Measurements from ENCODE around the gene RASA2. TPM values are rescaled to one million over a fixed set of nuclear protein-coding genes. Genes with fewer than 3 reads are reported as not detected.

Gene RASA2
- total and polyA plus RNA-seq, 2 experiments from 2014 or later = 16.6 to 28.6 TPM

DNA sequence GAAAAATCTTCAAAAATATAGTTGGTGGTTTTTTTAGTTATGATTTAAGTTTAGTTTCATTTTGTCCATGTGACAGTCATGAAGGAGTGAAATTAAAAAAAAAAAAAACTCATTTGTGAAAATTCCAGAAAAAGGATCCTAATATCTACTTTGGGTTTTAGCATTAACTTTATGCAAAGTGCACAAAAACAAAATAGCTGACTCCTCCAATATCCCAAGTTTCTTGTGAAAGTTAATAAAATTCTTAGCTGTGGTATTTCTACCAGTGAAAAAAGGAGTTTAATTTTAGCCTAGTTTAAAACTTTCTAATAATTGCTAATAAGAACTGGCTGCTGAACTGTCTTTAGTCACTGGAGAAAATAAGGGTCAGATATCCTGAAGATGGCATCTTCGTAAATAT lies 40.8 kb upstream of the RASA2 start:
- no peaks in the 10 kb centered on the region for H3K36me3 Mint-ChIP-seq (ENCODE audit: low read depth)
- peaks cover 3% of the 10 kb centered on the region for H3K27me3 Mint-ChIP-seq (ENCODE audit: insufficient read depth, low read depth, poor library complexity)
- no peaks in the 10 kb centered on the region for H4K20me1 ChIP-seq (replicated peaks; ENCODE audit: insufficient read depth)
- no peak overlapping the region for H3K4me3 Mint-ChIP-seq
- TF ChIP-seq NANOG (IDR thresholded peaks at IDR 0.05; ENCODE audit: borderline replicate concordance) (no peak), EZH2 (IDR thresholded peaks at IDR 0.05; ENCODE audit: low read depth, unreplicated experiment) (no peak), ZNF331 (CRISPR knock-in tag; IDR thresholded peaks at IDR 0.05; ENCODE audit: low read depth) (no peak), POLR2AphosphoS5 (IDR thresholded peaks at IDR 0.05; ENCODE audit: low read depth) (no peak), JUNB (IDR thresholded peaks at IDR 0.05; ENCODE audit: unreplicated experiment) (no peak), EZH2phosphoT487 (IDR thresholded peaks at IDR 0.05; ENCODE audit: unreplicated experiment) (no peak), ZNF114 (CRISPR knock-in tag; IDR thresholded peaks at IDR 0.05) (no peak)
- TF ChIP-seq, protein P1, sequence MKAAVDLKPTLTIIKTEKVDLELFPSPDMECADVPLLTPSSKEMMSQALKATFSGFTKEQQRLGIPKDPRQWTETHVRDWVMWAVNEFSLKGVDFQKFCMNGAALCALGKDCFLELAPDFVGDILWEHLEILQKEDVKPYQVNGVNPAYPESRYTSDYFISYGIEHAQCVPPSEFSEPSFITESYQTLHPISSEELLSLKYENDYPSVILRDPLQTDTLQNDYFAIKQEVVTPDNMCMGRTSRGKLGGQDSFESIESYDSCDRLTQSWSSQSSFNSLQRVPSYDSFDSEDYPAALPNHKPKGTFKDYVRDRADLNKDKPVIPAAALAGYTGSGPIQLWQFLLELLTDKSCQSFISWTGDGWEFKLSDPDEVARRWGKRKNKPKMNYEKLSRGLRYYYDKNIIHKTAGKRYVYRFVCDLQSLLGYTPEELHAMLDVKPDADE (IDR thresholded peaks at IDR 0.05) = no peak
- TF ChIP-seq, protein P2, sequence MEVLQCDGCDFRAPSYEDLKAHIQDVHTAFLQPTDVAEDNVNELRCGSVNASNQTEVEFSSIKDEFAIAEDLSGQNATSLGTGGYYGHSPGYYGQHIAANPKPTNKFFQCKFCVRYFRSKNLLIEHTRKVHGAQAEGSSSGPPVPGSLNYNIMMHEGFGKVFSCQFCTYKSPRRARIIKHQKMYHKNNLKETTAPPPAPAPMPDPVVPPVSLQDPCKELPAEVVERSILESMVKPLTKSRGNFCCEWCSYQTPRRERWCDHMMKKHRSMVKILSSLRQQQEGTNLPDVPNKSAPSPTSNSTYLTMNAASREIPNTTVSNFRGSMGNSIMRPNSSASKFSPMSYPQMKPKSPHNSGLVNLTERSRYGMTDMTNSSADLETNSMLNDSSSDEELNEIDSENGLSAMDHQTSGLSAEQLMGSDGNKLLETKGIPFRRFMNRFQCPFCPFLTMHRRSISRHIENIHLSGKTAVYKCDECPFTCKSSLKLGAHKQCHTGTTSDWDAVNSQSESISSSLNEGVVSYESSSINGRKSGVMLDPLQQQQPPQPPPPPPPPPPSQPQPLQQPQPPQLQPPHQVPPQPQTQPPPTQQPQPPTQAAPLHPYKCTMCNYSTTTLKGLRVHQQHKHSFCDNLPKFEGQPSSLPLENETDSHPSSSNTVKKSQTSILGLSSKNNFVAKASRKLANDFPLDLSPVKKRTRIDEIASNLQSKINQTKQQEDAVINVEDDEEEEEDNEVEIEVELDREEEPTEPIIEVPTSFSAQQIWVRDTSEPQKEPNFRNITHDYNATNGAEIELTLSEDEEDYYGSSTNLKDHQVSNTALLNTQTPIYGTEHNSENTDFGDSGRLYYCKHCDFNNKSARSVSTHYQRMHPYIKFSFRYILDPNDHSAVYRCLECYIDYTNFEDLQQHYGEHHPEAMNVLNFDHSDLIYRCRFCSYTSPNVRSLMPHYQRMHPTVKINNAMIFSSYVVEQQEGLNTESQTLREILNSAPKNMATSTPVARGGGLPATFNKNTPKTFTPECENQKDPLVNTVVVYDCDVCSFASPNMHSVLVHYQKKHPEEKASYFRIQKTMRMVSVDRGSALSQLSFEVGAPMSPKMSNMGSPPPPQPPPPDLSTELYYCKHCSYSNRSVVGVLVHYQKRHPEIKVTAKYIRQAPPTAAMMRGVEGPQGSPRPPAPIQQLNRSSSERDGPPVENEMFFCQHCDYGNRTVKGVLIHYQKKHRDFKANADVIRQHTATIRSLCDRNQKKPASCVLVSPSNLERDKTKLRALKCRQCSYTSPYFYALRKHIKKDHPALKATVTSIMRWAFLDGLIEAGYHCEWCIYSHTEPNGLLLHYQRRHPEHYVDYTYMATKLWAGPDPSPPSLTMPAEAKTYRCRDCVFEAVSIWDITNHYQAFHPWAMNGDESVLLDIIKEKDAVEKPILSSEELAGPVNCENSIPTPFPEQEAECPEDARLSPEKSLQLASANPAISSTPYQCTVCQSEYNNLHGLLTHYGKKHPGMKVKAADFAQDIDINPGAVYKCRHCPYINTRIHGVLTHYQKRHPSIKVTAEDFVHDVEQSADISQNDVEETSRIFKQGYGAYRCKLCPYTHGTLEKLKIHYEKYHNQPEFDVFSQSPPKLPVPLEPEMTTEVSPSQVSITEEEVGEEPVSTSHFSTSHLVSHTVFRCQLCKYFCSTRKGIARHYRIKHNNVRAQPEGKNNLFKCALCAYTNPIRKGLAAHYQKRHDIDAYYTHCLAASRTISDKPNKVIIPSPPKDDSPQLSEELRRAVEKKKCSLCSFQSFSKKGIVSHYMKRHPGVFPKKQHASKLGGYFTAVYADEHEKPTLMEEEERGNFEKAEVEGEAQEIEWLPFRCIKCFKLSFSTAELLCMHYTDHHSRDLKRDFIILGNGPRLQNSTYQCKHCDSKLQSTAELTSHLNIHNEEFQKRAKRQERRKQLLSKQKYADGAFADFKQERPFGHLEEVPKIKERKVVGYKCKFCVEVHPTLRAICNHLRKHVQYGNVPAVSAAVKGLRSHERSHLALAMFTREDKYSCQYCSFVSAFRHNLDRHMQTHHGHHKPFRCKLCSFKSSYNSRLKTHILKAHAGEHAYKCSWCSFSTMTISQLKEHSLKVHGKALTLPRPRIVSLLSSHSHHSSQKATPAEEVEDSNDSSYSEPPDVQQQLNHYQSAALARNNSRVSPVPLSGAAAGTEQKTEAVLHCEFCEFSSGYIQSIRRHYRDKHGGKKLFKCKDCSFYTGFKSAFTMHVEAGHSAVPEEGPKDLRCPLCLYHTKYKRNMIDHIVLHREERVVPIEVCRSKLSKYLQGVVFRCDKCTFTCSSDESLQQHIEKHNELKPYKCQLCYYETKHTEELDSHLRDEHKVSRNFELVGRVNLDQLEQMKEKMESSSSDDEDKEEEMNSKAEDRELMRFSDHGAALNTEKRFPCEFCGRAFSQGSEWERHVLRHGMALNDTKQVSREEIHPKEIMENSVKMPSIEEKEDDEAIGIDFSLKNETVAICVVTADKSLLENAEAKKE (CRISPR knock-in tag; IDR thresholded peaks at IDR 0.05) = no peak
- TF ChIP-seq, protein P3, sequence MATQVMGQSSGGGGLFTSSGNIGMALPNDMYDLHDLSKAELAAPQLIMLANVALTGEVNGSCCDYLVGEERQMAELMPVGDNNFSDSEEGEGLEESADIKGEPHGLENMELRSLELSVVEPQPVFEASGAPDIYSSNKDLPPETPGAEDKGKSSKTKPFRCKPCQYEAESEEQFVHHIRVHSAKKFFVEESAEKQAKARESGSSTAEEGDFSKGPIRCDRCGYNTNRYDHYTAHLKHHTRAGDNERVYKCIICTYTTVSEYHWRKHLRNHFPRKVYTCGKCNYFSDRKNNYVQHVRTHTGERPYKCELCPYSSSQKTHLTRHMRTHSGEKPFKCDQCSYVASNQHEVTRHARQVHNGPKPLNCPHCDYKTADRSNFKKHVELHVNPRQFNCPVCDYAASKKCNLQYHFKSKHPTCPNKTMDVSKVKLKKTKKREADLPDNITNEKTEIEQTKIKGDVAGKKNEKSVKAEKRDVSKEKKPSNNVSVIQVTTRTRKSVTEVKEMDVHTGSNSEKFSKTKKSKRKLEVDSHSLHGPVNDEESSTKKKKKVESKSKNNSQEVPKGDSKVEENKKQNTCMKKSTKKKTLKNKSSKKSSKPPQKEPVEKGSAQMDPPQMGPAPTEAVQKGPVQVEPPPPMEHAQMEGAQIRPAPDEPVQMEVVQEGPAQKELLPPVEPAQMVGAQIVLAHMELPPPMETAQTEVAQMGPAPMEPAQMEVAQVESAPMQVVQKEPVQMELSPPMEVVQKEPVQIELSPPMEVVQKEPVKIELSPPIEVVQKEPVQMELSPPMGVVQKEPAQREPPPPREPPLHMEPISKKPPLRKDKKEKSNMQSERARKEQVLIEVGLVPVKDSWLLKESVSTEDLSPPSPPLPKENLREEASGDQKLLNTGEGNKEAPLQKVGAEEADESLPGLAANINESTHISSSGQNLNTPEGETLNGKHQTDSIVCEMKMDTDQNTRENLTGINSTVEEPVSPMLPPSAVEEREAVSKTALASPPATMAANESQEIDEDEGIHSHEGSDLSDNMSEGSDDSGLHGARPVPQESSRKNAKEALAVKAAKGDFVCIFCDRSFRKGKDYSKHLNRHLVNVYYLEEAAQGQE (IDR thresholded peaks at IDR 0.05; ENCODE audit: unreplicated experiment) = no peak
- TF ChIP-seq, protein P4, sequence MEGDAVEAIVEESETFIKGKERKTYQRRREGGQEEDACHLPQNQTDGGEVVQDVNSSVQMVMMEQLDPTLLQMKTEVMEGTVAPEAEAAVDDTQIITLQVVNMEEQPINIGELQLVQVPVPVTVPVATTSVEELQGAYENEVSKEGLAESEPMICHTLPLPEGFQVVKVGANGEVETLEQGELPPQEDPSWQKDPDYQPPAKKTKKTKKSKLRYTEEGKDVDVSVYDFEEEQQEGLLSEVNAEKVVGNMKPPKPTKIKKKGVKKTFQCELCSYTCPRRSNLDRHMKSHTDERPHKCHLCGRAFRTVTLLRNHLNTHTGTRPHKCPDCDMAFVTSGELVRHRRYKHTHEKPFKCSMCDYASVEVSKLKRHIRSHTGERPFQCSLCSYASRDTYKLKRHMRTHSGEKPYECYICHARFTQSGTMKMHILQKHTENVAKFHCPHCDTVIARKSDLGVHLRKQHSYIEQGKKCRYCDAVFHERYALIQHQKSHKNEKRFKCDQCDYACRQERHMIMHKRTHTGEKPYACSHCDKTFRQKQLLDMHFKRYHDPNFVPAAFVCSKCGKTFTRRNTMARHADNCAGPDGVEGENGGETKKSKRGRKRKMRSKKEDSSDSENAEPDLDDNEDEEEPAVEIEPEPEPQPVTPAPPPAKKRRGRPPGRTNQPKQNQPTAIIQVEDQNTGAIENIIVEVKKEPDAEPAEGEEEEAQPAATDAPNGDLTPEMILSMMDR (conservative IDR thresholded peaks at IDR 0.05; ENCODE audit: low read depth in 2 of 2) = no peak
- peaks cover 8% of the 10 kb centered on the region; the same call in 2 of the 3 replicates for H3K4me1 Mint-ChIP-seq
- H3F3A ChIP-seq (replicated peaks; ENCODE audit: low read depth) = no peaks in the 10 kb centered on the region
- no peak for DNase-seq (ENCODE audit: low spot score)
- H3K27me3 ChIP-seq (ENCODE audit: insufficient read depth) = no peaks in the 10 kb centered on the region
- no peak for ATAC-seq
- no peaks in the 10 kb centered on the region for H3K79me2 ChIP-seq (replicated peaks; ENCODE audit: insufficient read depth)
- no peak overlapping the region for H3K27ac ChIP-seq (ENCODE audit: low read depth)
- H3K4me3 ChIP-seq = no peak overlapping the region
- H3K36me3 ChIP-seq (ENCODE audit: insufficient read depth) = no peaks in the 10 kb centered on the region
- no peak overlapping the region for H2AFZ ChIP-seq
- no peak overlapping the region for H3K4me2 ChIP-seq
- no peak overlapping the region for H3K27ac Mint-ChIP-seq
- H3K9me2 ChIP-seq (ENCODE audit: insufficient read depth) = no peaks in the 10 kb centered on the region
- no peaks in the 10 kb centered on the region for H3K9me3 Mint-ChIP-seq
- H3K4me1 ChIP-seq (ENCODE audit: insufficient read depth) = no peaks in the 10 kb centered on the region; the same call in 1 of the 2 replicates

Data from GM23338 (cell line).